Retinal pigment epithelial cell (primary cell): ENCODE results near the gene PDGFC.
A peak's percentile ranks its signal among the peaks of the same experiment; 100 is the strongest.

ENCODE experiments used
- DNase-seq: peaks from one replicate; pipeline ENCODE4 v3.0.0-alpha.2; 2010; ENCODE audit warnings: low read depth
- H3K4me3 ChIP-seq: 2 replicates; pipeline ENCODE4 v1.5.1; 2011; ENCODE audit warnings: mild to moderate bottlenecking, low read length, control low read depth, moderate library complexity
- TF ChIP-seq, protein P1 (sequence below): conservative IDR thresholded peaks from 2 replicates; pipeline ENCODE4 v1.5.1; 2011; ENCODE audit warnings: low read depth, low read length, control low read depth, inconsistent platforms

The PDGFC gene

DNA sequence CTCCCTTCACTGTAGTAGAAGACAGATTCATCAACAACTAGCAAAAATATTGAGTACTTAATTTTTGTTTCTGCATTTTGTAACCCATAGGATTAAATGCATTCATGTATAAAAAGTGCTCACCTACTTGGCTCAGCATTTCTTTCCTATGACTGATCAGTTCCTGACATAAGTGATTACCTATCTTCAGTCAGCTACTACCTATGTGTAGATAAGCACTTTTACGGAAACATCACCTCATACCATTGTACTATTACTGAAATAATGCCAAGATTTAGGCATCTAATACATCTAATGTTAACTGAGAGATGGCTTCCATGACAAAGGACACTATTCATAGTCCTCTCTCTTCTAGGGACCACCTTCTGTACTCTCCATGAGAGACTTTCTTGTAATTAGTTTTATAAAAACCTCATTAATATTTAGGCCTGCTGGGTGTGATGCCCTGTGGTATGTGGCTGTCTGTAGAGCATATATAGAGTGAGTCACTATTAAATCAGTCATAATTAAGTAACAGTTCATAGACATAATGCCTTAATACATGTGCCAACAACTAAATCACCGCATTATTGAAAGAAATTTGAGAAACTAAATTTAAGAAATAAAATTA lies 147.0 kb downstream of the PDGFC start:
- peak; percentile 35 for DNase-seq
- TF ChIP-seq, protein P1, sequence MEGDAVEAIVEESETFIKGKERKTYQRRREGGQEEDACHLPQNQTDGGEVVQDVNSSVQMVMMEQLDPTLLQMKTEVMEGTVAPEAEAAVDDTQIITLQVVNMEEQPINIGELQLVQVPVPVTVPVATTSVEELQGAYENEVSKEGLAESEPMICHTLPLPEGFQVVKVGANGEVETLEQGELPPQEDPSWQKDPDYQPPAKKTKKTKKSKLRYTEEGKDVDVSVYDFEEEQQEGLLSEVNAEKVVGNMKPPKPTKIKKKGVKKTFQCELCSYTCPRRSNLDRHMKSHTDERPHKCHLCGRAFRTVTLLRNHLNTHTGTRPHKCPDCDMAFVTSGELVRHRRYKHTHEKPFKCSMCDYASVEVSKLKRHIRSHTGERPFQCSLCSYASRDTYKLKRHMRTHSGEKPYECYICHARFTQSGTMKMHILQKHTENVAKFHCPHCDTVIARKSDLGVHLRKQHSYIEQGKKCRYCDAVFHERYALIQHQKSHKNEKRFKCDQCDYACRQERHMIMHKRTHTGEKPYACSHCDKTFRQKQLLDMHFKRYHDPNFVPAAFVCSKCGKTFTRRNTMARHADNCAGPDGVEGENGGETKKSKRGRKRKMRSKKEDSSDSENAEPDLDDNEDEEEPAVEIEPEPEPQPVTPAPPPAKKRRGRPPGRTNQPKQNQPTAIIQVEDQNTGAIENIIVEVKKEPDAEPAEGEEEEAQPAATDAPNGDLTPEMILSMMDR, result no peak
- no peak overlapping the region for H3K4me3 ChIP-seq

DNA sequence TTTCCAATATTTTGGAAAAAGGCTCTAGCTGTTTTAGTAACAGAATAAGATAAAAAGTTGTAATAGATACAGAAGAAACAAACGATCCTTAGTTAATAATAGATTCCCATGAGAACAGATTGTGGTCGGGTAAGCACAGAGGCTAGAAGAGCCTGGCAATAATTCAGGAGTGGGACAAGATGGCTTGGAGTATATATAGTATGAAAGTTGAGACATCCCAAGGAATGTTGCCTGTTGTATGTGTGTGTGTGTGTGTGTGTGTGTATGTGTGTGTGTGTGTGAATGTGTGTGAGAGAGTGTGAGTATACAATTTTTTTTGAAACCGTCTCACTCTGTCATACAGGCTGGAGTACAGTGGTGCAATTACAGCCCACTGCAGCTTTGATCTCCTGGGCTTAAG lies 150.7 kb downstream of the PDGFC start:
- no peak overlapping the region for H3K4me3 ChIP-seq
- no peak for DNase-seq
- TF ChIP-seq, protein P1, result no peak

DNA sequence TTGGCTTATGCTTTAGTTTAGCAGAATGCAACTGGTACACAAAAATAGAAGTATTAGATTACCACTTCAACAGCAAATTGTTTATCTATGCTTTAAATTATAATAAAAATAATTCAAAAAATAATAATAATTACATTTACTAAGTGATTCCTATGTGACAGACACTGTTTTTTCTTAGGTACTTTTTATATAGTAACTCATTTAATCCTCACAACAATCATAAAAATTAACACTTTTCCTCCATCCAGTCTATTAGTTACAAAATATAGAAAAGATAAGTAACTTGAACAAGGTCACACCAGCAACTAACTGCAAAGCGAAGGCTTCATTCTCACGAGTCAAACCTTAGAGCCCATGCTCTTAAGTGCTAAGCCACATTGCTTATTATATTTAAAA lies 155.2 kb downstream of the PDGFC start:
- TF ChIP-seq, protein P1, result no peak
- H3K4me3 ChIP-seq, result no peak overlapping the region

DNA sequence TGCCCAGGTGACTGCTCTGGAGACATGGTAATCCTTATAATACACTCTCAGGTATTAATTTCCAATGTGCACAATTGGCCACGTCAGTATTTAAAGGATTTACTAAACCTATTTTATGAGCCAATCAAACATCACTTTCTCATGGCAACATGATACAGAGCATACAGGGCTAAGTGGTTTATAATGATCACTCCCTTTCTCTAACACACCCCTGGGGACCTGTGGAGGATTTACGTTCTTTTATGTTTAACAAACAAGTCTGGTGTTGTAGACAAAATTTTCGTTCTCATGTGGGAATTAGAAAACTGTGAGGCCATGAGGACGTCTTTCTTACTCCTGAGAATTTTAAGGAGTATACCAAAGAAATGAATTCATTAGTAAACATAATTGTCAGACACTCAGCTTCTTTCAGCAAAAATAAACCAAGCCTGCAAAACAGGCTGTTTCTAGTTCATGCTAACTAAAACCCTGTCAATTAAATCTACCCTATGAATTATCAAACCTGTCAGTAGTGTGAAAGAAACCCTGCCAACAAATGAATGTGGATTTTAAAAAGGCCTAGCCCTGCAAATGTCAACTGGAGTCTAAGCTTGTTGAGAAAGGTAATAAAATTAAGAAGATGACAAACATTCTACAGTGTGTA lies 155.8 kb downstream of the PDGFC start:
- no peak for DNase-seq
- TF ChIP-seq, protein P1, result no peak
- H3K4me3 ChIP-seq, result no peak overlapping the region

More for the DNA sequence above, 155.2 kb downstream of the PDGFC start:
- DNase-seq, result no peak

DNA sequence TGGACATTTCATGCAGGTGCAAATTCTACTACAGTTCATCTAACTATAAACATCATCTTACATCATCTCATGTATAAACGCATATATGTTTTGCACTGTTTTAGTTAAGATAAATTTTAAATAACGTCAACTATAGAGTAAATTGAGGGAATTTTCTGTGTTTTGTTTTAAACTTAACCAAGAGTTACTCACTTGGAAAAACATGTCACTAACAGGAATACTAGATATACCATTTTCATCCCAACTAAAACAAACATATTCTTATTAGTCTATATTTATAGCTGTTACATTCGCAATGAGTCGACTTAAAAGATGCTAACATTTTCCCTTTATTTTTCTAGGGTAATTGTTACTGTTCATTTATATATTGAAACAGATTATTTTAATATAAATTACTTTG lies 159.6 kb downstream of the PDGFC start:
- no peak for DNase-seq
- no peak overlapping the region for H3K4me3 ChIP-seq
- TF ChIP-seq, protein P1, result no peak

DNA sequence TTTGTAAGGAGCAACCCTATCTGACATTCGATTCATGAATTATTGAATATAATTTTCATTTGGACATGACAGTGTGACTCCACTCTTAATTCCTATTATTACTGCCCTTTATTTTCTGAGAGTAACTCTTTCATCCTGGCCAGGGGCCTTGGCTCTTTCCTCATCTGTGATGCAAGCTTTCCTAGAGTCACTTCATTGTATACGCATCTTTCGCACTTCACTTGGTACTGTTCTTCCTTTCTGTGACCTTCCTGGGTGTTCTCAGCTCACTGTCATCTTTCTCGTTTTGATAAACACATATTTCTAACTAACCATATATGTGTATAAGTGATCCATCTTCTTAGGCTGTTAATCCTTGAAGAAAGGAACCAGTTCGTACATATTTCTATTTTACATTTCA lies 160.3 kb downstream of the PDGFC start:
- TF ChIP-seq, protein P1, result no peak
- no peak for DNase-seq

DNA sequence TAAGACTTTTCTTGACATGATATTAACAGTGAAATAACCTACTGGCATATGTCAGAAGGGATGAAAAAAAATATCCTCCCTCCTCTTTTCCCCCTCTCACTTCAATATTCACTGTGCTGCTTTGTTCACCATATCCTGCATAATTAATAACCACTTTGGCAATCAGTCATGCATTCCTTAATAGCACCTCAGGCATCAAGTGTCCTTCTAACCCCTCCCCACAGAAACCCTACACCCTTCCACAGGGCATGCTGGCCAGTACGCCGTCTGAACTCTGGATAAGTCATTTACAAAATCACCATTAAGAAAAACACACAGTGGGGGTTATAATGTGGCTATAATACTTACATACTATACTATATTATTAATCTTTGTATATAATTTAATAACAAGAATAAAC lies 165.9 kb downstream of the PDGFC start:
- no peak for DNase-seq
- TF ChIP-seq, protein P1, result no peak
- no peak overlapping the region for H3K4me3 ChIP-seq

More for the DNA sequence above, 160.3 kb downstream of the PDGFC start:
- H3K4me3 ChIP-seq, result no peak overlapping the region
